ENCODE results near the gene ARNT2.
"Not testable (repeated sequence)": the region's sequence is repeated elsewhere in the genome, so short reads cannot be mapped to it uniquely, and the experiment has no call there.

ARNT2 gene

GRCh38 chr15:80404057-80404760 is at the start of gene ARNT2:
ARNT2 (plus strand) TSS chr15:80404382; CDS start chr15:80404516, 134 bp downstream.
- peak; percentile 72 for DNase-seq (ENCODE audit: low spot score)

DNA sequence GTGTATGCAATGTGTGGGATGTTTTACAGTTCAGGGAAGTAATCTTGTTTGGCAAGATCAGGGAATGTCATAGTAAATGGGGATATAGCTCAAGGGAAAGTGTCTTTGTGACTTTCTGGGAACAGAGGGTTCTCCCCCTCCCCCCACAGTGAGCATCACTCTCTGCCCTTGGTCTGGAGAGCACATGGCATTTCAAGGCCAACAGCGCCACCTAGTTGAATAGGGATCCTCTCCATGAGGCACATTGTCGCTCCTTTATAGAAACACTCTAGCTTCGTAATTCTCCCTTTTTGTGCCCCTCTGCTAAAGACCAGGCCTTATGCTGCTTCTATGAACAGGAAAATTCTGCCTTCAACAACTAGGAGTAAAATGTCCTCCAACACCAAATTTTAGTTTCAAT is 37.1 kb upstream of the ARNT2 start:
- DNase-seq (ENCODE audit: low spot score), result no peak

GRCh38 chr15:80367661-80368060 is 36.5 kb upstream of the ARNT2 start:
- no peak for DNase-seq (ENCODE audit: low spot score)

- DNase-seq (ENCODE audit: low spot score), result no peak
Measured at GRCh38 chr15:80371924-80372323, 32.3 kb upstream of the ARNT2 start.

DNA sequence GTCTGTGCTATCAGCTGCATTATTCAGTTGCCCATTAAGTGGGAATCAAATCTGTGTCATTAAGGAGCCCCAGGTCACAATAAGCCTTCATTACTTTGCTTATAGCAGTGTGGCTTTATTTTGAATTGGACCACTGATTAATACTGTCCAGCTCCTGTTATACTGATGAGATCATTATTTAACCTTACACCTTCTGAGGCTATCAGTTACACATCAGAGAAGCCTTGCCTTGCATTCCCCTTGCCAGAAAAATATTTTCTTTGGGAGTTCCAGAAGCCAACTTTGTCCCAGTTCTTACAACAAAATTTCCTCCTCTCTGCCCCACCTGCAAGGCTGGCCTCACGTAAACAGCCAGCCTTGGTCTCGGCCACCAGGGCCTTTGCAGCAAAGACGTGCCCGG is 29.7 kb upstream of the ARNT2 start:
- no peak for DNase-seq (ENCODE audit: low spot score)

DNA sequence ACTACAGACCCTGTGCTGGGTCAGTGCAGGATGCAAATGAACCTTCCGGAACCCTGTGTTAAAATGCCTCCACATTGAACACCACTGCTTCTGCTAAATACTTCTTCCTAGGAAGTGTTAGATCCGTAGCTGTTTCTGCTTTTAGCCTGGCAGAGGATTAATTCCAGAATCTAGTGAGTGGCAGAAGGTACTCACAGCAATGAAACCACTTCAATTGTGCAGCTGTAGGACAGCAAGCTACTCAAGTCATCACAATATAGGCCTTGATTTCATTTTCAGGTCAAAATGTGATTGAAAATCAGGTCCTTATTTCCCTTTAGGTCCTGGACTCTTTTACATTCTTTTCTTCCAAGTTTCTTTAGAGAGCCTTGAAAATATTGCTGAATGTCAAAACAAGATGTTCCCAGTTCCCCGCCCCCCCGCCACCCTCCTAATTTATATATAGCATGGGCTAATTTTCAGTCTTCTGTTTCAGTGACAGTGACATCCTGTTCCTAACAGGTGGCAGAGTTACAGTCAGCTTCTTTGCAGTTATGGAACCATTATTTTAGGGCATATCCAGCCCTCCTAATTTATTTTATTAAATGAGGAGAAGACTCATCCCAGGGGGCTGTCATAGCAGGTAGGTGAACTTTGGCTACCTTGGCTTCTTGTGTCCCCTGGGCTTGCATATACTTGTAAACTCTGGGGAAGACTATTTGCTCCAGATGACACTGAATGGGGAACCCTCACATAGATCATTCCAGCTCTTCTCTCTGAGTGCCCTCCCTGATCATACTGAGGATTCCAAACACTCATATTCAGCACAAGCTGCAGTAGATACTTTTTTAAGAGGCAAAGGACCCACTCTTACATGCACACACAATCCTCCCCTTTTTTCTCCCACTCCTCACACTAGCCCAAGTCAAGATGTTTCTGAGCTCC is 28.0 kb upstream of the ARNT2 start:
- no peak for DNase-seq (ENCODE audit: low spot score)

- no peak for DNase-seq (ENCODE audit: low spot score)
Measured at GRCh38 chr15:80379693-80380092, 24.5 kb upstream of the ARNT2 start.

- DNase-seq (ENCODE audit: low spot score), result no peak
Measured at GRCh38 chr15:80380154-80380553, 24.0 kb upstream of the ARNT2 start.

GRCh38 chr15:80382285-80382684 is 21.9 kb upstream of the ARNT2 start:
- no peak for DNase-seq (ENCODE audit: low spot score)

DNA sequence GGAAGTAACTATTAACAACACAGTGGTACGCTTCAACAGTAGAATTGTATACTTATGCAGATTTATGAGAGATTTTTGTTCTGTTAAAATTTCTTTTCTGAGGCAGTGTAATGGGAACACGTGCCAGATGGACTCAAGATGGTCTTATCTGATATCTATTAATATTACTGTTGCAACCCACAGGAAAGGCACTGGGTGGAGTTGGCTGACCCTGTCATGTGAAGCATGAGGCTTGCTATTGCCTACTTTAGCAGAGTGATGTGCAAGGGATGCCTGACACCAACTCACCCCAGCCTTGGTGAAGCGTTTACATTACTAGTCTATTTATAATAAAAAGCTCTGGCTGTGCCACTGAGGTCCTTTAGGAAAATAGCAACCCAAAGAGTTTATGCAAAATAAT is 19.8 kb upstream of the ARNT2 start:
- no peak for DNase-seq (ENCODE audit: low spot score)

- no peak for DNase-seq (ENCODE audit: low spot score)
Measured at GRCh38 chr15:80386151-80386550, 18.0 kb upstream of the ARNT2 start.

DNA sequence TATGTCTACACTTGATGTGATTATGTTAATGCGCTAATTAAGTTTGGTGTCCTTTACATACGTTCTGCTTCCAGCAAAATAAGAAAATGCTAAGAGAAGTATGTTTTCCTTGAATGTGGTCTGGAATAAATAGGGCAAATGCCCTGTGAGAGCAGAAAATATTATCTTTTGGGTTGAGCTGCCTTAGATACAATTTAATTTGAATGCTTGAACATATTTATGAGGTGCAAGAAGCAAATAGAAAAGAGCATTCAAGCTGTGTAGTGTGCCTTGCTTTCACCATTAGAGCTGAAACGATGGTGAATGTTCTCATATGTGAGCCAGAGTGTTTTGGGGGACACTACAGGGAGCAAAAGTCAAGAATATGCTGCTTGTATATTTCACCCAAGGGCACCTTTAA is 15.9 kb upstream of the ARNT2 start:
- DNase-seq (ENCODE audit: low spot score), result no peak

DNA sequence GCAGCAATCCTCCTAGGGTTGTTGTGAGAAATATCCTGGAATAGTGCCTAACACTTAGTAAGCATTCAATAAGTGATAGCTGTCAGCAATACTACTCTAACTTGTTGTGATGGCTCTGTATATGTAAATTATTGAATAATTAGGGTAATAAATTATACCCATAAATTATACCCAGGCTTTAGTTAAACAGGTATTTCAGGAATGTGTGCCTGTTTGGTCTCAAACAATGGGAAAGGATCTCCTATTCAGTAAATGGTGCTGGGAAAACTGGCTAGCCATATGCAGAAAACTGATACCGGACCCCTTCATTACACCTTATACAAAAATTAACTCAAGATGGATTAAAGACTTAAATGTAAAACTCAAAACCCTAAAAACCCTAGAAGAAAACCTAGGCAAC is 14.8 kb upstream of the ARNT2 start:
- DNase-seq (ENCODE audit: low spot score), result no peak

GRCh38 chr15:80390942-80391341 is 13.2 kb upstream of the ARNT2 start:
- DNase-seq (ENCODE audit: low spot score), result not testable (repeated sequence)

- DNase-seq (ENCODE audit: low spot score), result no peak
Measured at GRCh38 chr15:80395616-80396015, 8.6 kb upstream of the ARNT2 start.

- no peak for DNase-seq (ENCODE audit: low spot score)
Measured at GRCh38 chr15:80396096-80396495, 8.1 kb upstream of the ARNT2 start.

- DNase-seq (ENCODE audit: low spot score), result no peak
Measured at GRCh38 chr15:80399508-80399907, 4.7 kb upstream of the ARNT2 start.

DNA sequence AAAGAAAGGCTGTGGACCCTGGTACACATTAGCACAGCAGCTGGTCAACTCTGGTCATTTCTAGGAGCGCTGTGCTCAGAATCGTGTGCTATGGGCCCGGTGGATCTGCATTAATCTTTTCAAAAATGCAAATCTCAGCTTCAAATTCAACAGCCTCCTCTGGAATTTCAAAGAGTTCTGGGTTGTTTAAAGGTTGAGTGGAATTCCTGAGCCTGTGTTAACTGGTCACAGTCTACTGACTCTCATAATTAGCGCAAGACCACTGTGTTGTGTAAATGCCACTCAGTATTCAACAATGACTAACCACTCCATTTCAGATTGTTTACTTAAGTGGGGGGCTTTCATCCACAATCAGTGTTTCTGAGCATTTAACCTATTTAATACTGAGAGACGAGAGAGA is 2.7 kb upstream of the ARNT2 start:
- DNase-seq (ENCODE audit: low spot score), result no peak

GRCh38 chr15:80402339-80402738 is 1.8 kb upstream of the ARNT2 start:
- no peak for DNase-seq (ENCODE audit: low spot score)

DNA sequence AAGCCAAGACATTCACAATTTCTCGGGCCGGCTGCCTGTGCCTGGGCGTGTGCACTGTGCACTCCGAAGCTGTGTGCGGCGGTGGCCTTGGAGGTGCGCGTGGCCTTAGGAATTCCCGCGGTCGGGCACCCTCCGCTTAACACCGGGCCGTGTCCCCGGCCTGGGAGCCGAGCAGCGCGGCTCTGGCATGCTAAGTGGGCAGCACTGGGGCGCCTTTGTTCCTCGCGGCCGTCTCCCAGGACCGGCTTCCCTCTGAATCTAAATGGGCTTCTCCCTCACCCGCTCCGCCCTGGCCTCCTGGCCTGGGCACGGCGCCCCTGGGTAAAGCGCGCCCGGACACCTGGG is 498 bp upstream of the ARNT2 start:
- no peak for DNase-seq (ENCODE audit: low spot score)

DNA sequence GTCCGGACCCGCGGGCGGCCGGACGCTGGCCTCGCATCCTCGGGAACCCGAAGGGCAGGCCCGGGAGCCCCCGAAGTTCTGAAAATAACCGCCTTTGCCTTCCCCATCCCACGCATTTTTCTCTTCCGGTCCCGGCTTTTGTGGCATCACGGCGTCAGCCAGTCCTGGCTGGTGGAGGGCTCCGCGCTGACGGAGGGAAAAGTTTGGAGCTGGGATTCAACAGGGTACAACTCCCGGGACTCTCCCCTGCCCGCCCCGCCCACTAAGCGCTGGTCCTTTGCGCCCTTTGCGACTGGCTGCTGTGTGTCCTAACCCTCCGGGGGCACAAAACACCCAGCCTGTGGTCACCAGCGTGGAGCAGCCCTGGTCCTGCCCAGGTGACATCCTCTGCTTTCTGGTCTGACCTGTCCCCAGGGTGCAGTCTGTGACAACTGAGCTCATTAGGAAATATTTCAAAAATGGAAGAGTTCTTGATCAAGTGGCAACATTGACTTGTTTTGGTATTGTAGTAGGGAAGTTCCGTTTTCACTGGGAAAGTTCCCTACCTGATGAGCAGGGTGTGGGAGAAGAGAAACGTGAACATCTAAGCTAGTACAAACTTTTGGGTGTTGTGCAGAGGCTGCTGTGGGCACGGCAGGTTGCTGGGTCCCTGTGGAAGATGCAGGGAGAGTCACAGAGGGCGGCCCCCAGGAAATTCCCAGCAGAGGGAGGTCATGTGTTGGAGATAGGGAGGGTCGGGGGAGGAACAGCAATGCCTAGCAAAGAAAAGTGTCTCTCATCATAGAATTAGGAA is 775 bp downstream of the ARNT2 start:
- DNase-seq (ENCODE audit: low spot score), result no peak

- no peak for DNase-seq (ENCODE audit: low spot score)
Measured at GRCh38 chr15:80405554-80405850, 1.3 kb downstream of the ARNT2 start.

GRCh38 chr15:80405970-80406369 is 1.8 kb downstream of the ARNT2 start:
- no peak for DNase-seq (ENCODE audit: low spot score)
